Ectodermal cell (in vitro differentiated cells): ENCODE results near the gene MAGI1.
"Not testable (repeated sequence)": the region's sequence is repeated elsewhere in the genome, so short reads cannot be mapped to it uniquely, and the experiment has no call there.

Experiments
- H3K27ac ChIP-seq: 2 replicates; pipeline ENCODE4 v1.7.0; 2013; ENCODE audit warnings: mild to moderate bottlenecking, low read depth, low read length; ENCODE audit not compliant: insufficient read depth, poor library complexity, severe bottlenecking
- H3K27me3 ChIP-seq: 2 replicates; pipeline ENCODE4 v1.7.0; 2013; ENCODE audit warnings: mild to moderate bottlenecking, low read length; ENCODE audit not compliant: insufficient read depth, control insufficient read depth, poor library complexity, severe bottlenecking
- H3K36me3 ChIP-seq: one replicate; pipeline ENCODE4 v1.7.0; 2013; ENCODE audit warnings: low read length; ENCODE audit not compliant: control insufficient read depth, insufficient read depth
- H3K4me1 ChIP-seq: one replicate; pipeline ENCODE4 v1.7.0; 2013; ENCODE audit warnings: low read length; ENCODE audit not compliant: control insufficient read depth, insufficient read depth
- H3K4me3 ChIP-seq: 2 replicates; pipeline ENCODE4 v1.7.0; 2013; ENCODE audit warnings: low read depth, low read length, control low read depth; ENCODE audit not compliant: insufficient read depth
- H3K9me3 ChIP-seq: 2 replicates; pipeline ENCODE4 v1.7.0; 2013; ENCODE audit warnings: mild to moderate bottlenecking, low read length, moderate library complexity; ENCODE audit not compliant: control insufficient read depth
- WGBS, 2 experiments: methylation state at CpG; one replicate each; pipeline ENCODE4 v1.1.7; 2013; ENCODE audit warnings: missing lambda C conversion rate in 2 of 2; 5-methylcytosine and 5-hydroxymethylcytosine counted together

MAGI1 gene

DNA sequence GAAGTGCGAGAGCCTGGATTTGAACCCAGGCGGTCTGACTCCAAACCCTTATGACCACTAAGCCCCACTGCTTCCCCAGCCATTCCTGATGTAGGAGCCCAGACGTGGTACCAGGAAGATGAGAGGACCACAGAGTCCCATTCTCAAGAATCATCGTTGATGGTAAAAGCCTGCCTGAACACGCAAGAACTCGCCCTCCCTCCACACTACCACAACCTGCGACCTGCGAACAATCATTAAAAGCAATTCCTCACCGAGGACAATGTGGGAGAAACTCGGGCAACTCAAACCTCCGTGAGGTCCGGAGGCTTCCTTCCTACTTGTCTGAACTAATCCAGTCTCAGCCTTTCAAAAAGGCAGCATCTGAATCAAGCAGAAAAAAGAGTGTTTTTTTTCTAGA, 10.3 kb downstream of the MAGI1 start:
- no peaks in the 10 kb centered on the region for H3K27me3 ChIP-seq

DNA sequence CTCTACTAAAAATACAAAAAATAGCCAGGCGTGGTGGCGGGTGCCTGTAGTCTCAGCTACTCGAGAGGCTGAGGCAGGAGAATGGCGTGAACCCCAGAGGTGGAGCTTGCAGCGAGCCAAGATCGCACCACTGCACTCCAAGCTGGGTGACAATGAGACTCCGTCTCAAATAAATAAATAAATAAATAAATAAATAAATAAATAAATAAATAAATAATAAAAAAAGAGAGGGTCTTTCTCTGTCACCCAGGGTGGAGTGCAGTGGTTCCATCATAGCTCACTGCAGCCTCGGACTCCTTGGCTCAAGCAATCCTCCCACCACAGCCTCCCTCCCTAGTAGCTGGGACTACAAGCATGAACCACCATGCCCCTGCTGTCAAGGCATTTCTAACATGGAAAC, 11.6 kb downstream of the MAGI1 start:
- not testable (repeated sequence) for H3K27me3 ChIP-seq, H3K4me1 ChIP-seq, H3K36me3 ChIP-seq, H3K9me3 ChIP-seq, H3K27ac ChIP-seq, H3K4me3 ChIP-seq
- 97 to 99% methylated on average over 7 to 8 of the region's 8 CpGs for WGBS, 2 experiments

More for the DNA sequence above, 10.3 kb downstream of the MAGI1 start:
- Histone ChIP-seq H3K36me3 (no peaks in the 10 kb centered on the region), H3K4me1 (no peaks in the 10 kb centered on the region), H3K9me3 (no peaks in the 10 kb centered on the region), H3K4me3 (no peak overlapping the region), H3K27ac (no peak overlapping the region)
- 83 to 84% methylated on average over 12 of the region's 12 CpGs for WGBS, 2 experiments

DNA sequence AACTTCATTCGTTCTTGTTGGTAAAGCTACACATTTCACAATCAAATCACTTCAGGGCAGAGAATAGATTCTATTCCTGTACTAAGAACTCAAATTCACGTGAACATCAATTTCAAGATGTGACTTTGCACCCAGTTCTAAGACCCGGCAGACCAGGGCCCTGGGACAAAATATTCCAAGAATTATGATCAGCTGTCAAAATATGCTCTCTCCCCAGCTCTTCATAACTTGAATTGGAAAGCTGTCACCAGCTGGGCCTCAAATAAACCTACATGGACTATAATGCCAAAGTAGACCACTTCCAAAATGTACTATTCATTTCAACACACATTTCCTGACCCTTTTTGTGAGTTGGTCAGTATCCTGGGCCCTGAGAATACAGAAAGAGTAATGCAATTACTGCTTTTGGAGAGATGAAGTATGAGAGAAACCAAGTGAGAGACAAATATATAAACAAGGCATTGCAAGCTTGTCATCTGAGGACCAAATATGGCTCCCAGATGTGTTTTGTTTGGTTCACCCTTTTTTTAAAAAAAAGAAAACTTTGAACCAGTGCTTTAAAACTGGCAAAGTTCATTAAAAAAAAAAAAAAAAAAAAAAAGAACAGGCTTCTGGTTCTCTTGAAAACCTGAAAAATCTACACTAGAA, 14.9 kb downstream of the MAGI1 start:
- Histone ChIP-seq H3K27ac (no peak overlapping the region), H3K27me3 (no peaks in the 10 kb centered on the region), H3K9me3 (no peaks in the 10 kb centered on the region), H3K36me3 (no peaks in the 10 kb centered on the region), H3K4me1 (no peaks in the 10 kb centered on the region), H3K4me3 (no peak overlapping the region)
- 89 to 91% methylated on average over 3 of the region's 3 CpGs for WGBS, 2 experiments

DNA sequence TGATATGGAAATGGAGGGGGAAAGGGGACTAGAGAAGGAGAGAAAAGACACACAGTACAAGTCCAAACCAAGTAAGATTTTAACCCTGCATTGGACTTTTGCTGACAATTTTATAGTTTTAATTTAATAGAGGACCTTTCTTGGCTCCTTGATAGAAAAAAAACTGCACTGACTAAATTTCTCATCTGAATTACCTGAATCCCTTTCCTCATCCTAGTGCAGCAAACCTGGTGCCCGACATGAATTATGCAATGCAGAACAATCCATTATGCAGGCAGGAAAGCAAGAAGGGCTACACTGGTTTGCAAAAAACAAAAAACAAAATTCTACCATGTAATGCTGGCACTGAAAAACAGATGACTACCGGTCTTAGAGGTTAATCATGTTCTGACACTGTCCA, 15.5 kb downstream of the MAGI1 start:
- no peaks in the 10 kb centered on the region for H3K36me3 ChIP-seq
- 90 to 93% methylated on average over 2 of the region's 2 CpGs for WGBS, 2 experiments
- no peaks in the 10 kb centered on the region for H3K9me3 ChIP-seq
- H3K27me3 ChIP-seq: no peaks in the 10 kb centered on the region
- H3K4me3 ChIP-seq: no peak overlapping the region
- no peak overlapping the region for H3K27ac ChIP-seq
- H3K4me1 ChIP-seq: no peaks in the 10 kb centered on the region

DNA sequence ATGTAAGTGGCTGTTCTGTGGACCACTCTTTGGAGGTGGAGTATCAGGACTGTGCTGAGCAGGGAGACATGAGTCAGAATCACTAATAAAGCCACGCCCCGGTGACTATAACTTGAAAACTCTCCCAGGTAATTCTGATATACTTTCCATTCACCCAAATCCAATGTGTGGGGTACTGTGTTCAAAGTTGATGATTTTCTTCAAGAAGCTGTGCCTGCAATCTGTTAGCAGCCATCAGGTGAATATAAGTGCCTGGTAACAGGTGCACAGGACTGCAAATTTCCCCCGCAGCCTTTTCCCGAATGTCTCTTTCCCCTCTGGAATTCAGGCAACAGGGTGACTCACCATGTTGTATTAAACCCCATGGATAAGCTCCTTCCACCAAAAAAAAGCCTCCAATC, 17.0 kb downstream of the MAGI1 start:
- H3K27me3 ChIP-seq: no peaks in the 10 kb centered on the region
- WGBS, 2 experiments: 76 to 87% methylated on average over 3 to 4 of the region's 4 CpGs
- H3K27ac ChIP-seq: no peak overlapping the region
- H3K36me3 ChIP-seq: no peaks in the 10 kb centered on the region
- H3K9me3 ChIP-seq: no peaks in the 10 kb centered on the region
- no peaks in the 10 kb centered on the region for H3K4me1 ChIP-seq
- no peak overlapping the region for H3K4me3 ChIP-seq

DNA sequence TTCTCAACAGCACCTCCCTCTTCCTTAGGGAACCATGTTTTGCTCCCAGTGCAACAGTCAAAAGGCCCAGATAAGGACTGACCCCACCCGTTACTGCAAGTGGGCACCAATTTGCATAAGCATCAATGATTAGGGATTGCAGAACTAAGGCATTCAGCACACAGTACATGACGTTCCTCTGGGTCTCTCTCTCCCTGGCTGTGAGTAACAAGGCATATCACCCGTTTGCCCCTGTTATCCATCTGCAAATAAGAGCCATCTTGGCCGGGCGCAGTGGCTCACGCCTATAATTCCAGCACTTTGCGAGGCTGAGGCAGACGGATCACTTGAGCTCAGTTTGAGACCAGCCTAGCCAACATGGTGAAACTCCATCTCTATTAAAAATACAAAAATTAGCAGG, 18.8 kb downstream of the MAGI1 start:
- Histone ChIP-seq H3K4me3 (no peak overlapping the region), H3K4me1 (no peaks in the 10 kb centered on the region), H3K27me3 (no peaks in the 10 kb centered on the region), H3K36me3 (no peaks in the 10 kb centered on the region), H3K27ac (no peak overlapping the region), H3K9me3 (no peaks in the 10 kb centered on the region)
- 75% methylated on average over 8 of the region's 8 CpGs for WGBS, 2 experiments

DNA sequence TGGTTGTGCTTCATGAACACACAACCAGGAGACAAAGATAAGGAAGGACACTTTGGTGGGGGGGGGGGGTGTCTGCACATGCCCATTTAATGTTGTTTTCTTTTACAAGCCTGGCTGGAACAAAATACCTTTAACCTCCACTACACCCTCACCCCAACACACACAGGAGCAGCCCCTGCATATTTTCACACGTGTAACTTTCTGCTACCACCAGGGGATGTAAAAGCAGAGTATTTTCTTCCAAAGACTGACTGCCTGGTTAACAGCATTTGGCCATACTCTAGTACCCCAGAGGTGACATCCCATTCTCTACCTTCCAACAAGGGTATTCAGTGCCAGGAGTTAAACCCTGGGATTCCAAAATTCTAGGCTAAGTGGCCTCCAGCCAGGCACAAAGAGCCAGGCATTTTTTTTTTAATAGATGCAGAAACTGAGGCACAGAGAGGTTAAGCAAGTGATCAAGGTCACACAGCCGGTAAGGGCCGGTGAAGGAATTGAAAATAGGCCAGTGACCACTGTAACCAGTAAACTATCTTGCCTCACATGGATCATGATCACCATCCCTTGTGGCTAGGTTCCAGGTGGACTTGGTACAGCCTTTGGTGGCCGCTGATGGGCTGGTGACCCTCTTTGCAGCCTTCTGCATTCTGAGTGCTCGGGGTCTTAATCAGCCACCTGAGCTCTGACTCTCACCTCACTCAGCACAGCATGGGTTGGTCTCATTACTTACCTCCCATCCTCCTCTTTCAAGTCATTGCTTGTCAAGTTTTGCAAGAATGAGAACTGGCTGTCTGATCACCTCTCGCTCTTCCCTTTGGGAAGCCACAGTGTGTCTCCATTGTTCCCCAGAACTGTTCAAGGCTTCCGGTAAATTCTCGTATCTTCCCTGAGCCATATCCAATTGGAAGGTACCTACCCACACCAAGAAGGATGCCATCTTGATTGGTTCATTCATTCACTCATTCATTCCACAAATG, 20.4 kb downstream of the MAGI1 start:
- no peak overlapping the region for H3K27ac ChIP-seq
- no peaks in the 10 kb centered on the region for H3K36me3 ChIP-seq
- no peaks in the 10 kb centered on the region for H3K9me3 ChIP-seq
- H3K27me3 ChIP-seq: no peaks in the 10 kb centered on the region
- H3K4me1 ChIP-seq: no peaks in the 10 kb centered on the region
- WGBS, 2 experiments: 79 to 80% methylated on average over 8 of the region's 8 CpGs
- no peak overlapping the region for H3K4me3 ChIP-seq

DNA sequence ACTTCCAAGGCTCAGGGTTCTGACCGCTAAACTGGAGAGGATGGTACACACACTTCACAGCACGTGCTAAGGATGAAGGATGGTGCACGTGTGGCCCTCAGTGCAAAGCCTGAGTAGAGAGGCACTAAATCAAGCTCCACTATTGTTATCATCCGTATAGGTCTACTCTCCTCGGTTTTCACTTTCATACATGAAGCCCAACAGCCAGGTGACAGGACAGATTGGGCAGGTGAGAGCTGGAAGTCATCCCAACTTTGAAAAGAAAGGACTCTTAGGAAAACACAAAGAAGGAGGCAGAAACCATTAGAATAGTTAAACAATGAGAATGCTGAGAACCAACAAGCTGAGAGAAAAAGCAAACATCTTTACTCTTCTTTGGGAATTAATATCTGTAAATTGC, 21.1 kb downstream of the MAGI1 start:
- Histone ChIP-seq H3K4me3 (no peak overlapping the region), H3K36me3 (no peaks in the 10 kb centered on the region), H3K27ac (no peak overlapping the region), H3K4me1 (no peaks in the 10 kb centered on the region), H3K9me3 (no peaks in the 10 kb centered on the region), H3K27me3 (no peaks in the 10 kb centered on the region)
- 78 to 83% methylated on average over 5 of the region's 5 CpGs for WGBS, 2 experiments

DNA sequence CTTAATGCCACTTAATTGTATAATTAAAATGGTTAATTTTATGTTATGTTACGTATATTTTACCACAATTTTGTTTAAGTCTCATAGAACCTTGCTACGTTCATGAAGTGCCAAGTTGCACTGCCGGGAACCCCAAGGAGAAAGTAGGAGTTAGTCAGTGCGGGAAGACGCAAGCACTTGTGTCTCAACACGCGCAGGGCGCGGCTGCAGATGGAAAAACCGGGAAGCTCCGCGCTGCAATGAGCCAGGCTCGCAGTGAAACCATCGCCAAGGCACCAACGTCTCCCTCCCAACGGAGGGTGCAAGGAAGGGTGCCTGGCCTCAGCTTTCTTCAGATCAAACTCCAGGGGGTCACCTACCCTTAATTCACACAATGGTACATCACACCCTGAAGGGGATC, 21.6 kb downstream of the MAGI1 start:
- H3K9me3 ChIP-seq: no peaks in the 10 kb centered on the region
- 86 to 89% methylated on average over 16 of the region's 16 CpGs for WGBS, 2 experiments
- H3K4me1 ChIP-seq: no peaks in the 10 kb centered on the region
- H3K27ac ChIP-seq: no peak overlapping the region
- no peaks in the 10 kb centered on the region for H3K27me3 ChIP-seq
- no peaks in the 10 kb centered on the region for H3K36me3 ChIP-seq
- no peak overlapping the region for H3K4me3 ChIP-seq

DNA sequence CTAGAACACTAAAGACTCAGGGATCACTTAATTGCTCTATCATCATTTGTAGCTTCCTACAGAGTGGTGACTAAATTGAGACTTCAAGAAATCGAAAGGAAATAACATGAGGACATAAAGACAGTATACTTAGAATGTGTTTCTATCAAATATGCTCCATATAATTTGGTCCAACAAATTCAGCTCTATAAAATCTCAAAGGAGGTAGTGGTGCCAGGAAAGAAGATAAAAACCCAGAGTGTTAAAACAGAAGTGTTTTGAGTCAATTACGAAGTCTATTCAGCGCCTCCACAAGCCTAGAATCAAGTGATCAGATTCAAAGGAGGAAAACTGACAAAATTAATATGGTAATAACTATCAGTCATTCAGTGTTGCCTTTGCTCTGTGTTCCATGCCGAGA, 22.9 kb downstream of the MAGI1 start:
- H3K4me3 ChIP-seq: no peak overlapping the region
- H3K27me3 ChIP-seq: no peaks in the 10 kb centered on the region
- no peaks in the 10 kb centered on the region for H3K9me3 ChIP-seq
- H3K27ac ChIP-seq: no peak overlapping the region
- H3K4me1 ChIP-seq: peaks cover 2% of the 10 kb centered on the region
- H3K36me3 ChIP-seq: no peaks in the 10 kb centered on the region
- WGBS, 2 experiments: 92 to 96% methylated on average over 3 to 4 of the region's 4 CpGs
